BE2C (cell line): ENCODE data around the gene CSE1L.

ENCODE experiments used
- DNase-seq: peaks from one replicate; pipeline ENCODE4 v3.0.0-alpha.2; 2020
- H3K27me3 ChIP-seq: fragments of 250-450 bp; sonication (Bioruptor Pico); 2 replicates; pipeline ENCODE4 v1.5.1; 2020; ENCODE audit warnings: mild to moderate bottlenecking
- H3K36me3 ChIP-seq: fragments of 250-450 bp; sonication (Bioruptor Pico); 2 replicates; pipeline ENCODE4 v1.5.1; 2020; ENCODE audit warnings: mild to moderate bottlenecking
- H3K4me1 ChIP-seq: fragments of 250-450 bp; sonication (Bioruptor Pico); 2 replicates; pipeline ENCODE4 v1.5.1; 2020
- H3K4me3 ChIP-seq: 2 replicates; pipeline ENCODE4 v1.5.1; 2011; ENCODE audit warnings: low read depth, low read length
- H3K9me3 ChIP-seq: fragments of 250-450 bp; sonication (Bioruptor Pico); 2 replicates; pipeline ENCODE4 v1.5.1; 2020
- TF ChIP-seq, protein P1 (sequence below): IDR thresholded peaks from 2 replicates; pipeline ENCODE4 v1.5.1; 2012; ENCODE audit warnings: mild to moderate bottlenecking, low read depth, low read length

Gene CSE1L

GRCh38 chr20:49112596-49113274 is 66.6 kb downstream of the CSE1L start:
- TF ChIP-seq, protein P1, sequence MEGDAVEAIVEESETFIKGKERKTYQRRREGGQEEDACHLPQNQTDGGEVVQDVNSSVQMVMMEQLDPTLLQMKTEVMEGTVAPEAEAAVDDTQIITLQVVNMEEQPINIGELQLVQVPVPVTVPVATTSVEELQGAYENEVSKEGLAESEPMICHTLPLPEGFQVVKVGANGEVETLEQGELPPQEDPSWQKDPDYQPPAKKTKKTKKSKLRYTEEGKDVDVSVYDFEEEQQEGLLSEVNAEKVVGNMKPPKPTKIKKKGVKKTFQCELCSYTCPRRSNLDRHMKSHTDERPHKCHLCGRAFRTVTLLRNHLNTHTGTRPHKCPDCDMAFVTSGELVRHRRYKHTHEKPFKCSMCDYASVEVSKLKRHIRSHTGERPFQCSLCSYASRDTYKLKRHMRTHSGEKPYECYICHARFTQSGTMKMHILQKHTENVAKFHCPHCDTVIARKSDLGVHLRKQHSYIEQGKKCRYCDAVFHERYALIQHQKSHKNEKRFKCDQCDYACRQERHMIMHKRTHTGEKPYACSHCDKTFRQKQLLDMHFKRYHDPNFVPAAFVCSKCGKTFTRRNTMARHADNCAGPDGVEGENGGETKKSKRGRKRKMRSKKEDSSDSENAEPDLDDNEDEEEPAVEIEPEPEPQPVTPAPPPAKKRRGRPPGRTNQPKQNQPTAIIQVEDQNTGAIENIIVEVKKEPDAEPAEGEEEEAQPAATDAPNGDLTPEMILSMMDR, result no peak
- no peaks in the 10 kb centered on the region for H3K4me1 ChIP-seq

GRCh38 chr20:49115564-49115963 is 69.5 kb downstream of the CSE1L start:
- TF ChIP-seq, protein P1, result no peak
- no peaks in the 10 kb centered on the region for H3K27me3 ChIP-seq
- no peak for DNase-seq
- no peak overlapping the region for H3K4me3 ChIP-seq
- no peaks in the 10 kb centered on the region for H3K9me3 ChIP-seq
- H3K36me3 ChIP-seq, result peaks cover 75% of the 10 kb centered on the region
- H3K4me1 ChIP-seq, result no peaks in the 10 kb centered on the region

More at GRCh38 chr20:49112596-49113274, 66.6 kb downstream of the CSE1L start:
- Histone ChIP-seq H3K9me3 (no peaks in the 10 kb centered on the region), H3K27me3 (no peaks in the 10 kb centered on the region), H3K4me3 (no peak overlapping the region), H3K36me3 (peaks cover 49% of the 10 kb centered on the region)
- no peak for DNase-seq

DNA sequence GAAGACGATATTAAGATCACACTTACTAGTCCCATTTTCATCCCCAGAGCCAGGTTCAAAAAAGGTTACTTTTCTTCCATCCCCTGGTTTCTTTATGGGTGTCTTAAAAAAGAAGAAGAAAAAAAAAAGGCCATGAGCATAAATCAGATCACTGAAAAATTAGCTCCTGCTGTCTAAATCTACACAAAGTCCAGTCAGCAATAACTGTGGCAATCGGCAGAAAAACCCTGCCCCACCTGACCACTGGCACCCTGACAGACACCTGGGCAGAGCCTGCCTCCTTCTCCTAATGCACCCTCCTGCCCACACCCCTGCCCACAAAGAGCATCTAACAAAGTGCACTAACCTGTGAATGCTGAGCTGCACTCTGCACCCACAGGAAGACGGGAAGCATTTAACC is 72.2 kb downstream of the CSE1L start:
- Histone ChIP-seq H3K36me3 (peaks cover 76% of the 10 kb centered on the region), H3K9me3 (no peaks in the 10 kb centered on the region), H3K4me1 (no peaks in the 10 kb centered on the region), H3K4me3 (no peak overlapping the region), H3K27me3 (no peaks in the 10 kb centered on the region)
- DNase-seq, result no peak
- TF ChIP-seq, protein P1, result no peak

GRCh38 chr20:49119988-49120387 is 73.9 kb downstream of the CSE1L start:
- Histone ChIP-seq H3K36me3 (peaks cover 77% of the 10 kb centered on the region), H3K4me1 (no peaks in the 10 kb centered on the region), H3K27me3 (no peaks in the 10 kb centered on the region), H3K4me3 (no peak overlapping the region), H3K9me3 (no peaks in the 10 kb centered on the region)
- TF ChIP-seq, protein P1, result no peak
- DNase-seq, result no peak

DNA sequence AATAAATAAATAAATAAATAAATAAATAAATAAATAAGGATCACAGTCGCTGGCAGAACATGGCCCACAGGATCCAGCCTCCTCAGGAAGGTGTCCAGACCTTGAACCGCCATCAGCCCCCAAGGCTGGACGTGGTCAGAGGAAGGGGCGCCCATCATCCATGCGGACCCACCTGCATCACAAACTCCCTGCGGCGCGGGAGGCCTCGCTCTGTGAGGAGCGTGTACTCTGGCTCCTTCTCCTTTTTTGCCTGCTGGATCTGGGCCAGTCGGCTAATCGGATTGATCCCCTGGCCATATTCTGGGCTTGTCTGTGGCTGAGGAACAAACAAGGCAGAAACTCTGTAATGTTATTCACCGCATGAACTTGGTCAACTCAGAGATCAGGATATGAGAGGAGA is 76.8 kb downstream of the CSE1L start:
- Histone ChIP-seq H3K27me3 (no peaks in the 10 kb centered on the region), H3K36me3 (peaks cover 53% of the 10 kb centered on the region), H3K4me3 (no peak overlapping the region), H3K9me3 (no peaks in the 10 kb centered on the region), H3K4me1 (no peaks in the 10 kb centered on the region)
- DNase-seq, result no peak
- TF ChIP-seq, protein P1, result no peak

GRCh38 chr20:49123982-49124381 is 77.9 kb downstream of the CSE1L start:
- DNase-seq, result no peak
- Histone ChIP-seq H3K9me3 (no peaks in the 10 kb centered on the region), H3K4me1 (no peaks in the 10 kb centered on the region), H3K27me3 (no peaks in the 10 kb centered on the region), H3K4me3 (no peak overlapping the region), H3K36me3 (peaks cover 44% of the 10 kb centered on the region)
- TF ChIP-seq, protein P1, result no peak
